IMR-90 (cell line): Measurements from ENCODE around the gene MAGI2. TPM values are rescaled to one million over a fixed set of nuclear protein-coding genes. Genes with fewer than 3 reads are reported as not detected.

Experiments used
- ATAC-seq: fragments of 200-7000 bp; cut with Tn5 transposase; 2 replicates; pipeline ENCODE4 v1.9.1; 2020; ENCODE audit warnings: low read depth, mild to moderate bottlenecking, moderate library complexity
- BruUV-seq: library from RNA; stranded (reverse); fragments of 400-500 nt; replicated peaks from 2 replicates; lab custom pipeline; 2021; lab: Mats Ljungman, UMichigan
- CTCF ChIA-PET: fragments of 300-600 bp; formaldehyde crosslinking; extraction: SDS; loops from one replicate; lab custom pipeline; 2021; ENCODE audit warnings: antibody characterized with exemption; lab: Yijun Ruan, JAX
- POLR2A ChIA-PET: fragments of 300-600 bp; sonication (Branson Sonifier 250); formaldehyde crosslinking; loops from one replicate; lab custom pipeline; 2022; ENCODE audit warnings: antibody characterized with exemption; ENCODE audit not compliant: unreplicated experiment; lab: Charles Lee
- DNase-seq: peaks from one replicate; pipeline ENCODE4 v3.0.0; 2013
- H2AFZ ChIP-seq: replicated peaks from 2 replicates; pipeline ENCODE3; 2013; ENCODE audit warnings: low read length, mild to moderate bottlenecking; ENCODE audit not compliant: poor library complexity
- H2AK5ac ChIP-seq: 2 replicates; pipeline ENCODE4 v1.6.1; 2013; ENCODE audit warnings: low read depth, low read length, inconsistent platforms
- H2AK9ac ChIP-seq: replicated peaks from 2 replicates; pipeline ENCODE3; 2013; ENCODE audit warnings: mild to moderate bottlenecking, low read depth, low read length, moderate library complexity; ENCODE audit not compliant: poor library complexity
- H2BK120ac ChIP-seq: 2 replicates; pipeline ENCODE4 v1.6.1; 2013; ENCODE audit warnings: low read depth, low read length, inconsistent platforms
- H2BK15ac ChIP-seq: 3 replicates; pipeline ENCODE4 v1.6.1; 2013; ENCODE audit warnings: low read depth, low read length, inconsistent platforms
- H2BK20ac ChIP-seq: 2 replicates; pipeline ENCODE4 v1.6.1; 2013; ENCODE audit warnings: low read depth, mild to moderate bottlenecking, inconsistent platforms, low read length, moderate library complexity
- H2BK5ac ChIP-seq: 2 replicates; pipeline ENCODE4 v1.6.1; 2013; ENCODE audit warnings: mild to moderate bottlenecking, low read depth, low read length, inconsistent platforms; ENCODE audit not compliant: poor library complexity, severe bottlenecking
- H3K14ac ChIP-seq: replicated peaks from 2 replicates; pipeline ENCODE4 v1.6.1; 2013; ENCODE audit warnings: low read depth, low read length, inconsistent platforms
- H3K18ac ChIP-seq: 2 replicates; pipeline ENCODE4 v1.6.1; 2013; ENCODE audit warnings: low read depth, low read length, control low read depth
- H3K23ac ChIP-seq: 2 replicates; pipeline ENCODE4 v1.6.1; 2013; ENCODE audit warnings: low read depth, low read length, inconsistent platforms
- H3K27ac ChIP-seq: 2 replicates; pipeline ENCODE4 v1.5.1; 2013; ENCODE audit warnings: mild to moderate bottlenecking, control low read depth, low read length; ENCODE audit not compliant: insufficient read depth
- H3K27me3 ChIP-seq: 2 replicates; pipeline ENCODE4 v1.6.1; 2013; ENCODE audit warnings: low read length; ENCODE audit not compliant: control insufficient read depth, insufficient read depth
- H3K36me3 ChIP-seq: 2 replicates; pipeline ENCODE4 v1.6.1; 2013; ENCODE audit warnings: low read length, mixed read lengths; ENCODE audit not compliant: control insufficient read depth, insufficient read depth
- H3K4ac ChIP-seq: 2 replicates; pipeline ENCODE4 v1.6.1; 2013; ENCODE audit warnings: low read depth, low read length, inconsistent platforms
- H3K4me1 ChIP-seq: 2 replicates; pipeline ENCODE4 v1.6.1; 2013; ENCODE audit warnings: low read length, mixed read lengths; ENCODE audit not compliant: control insufficient read depth, insufficient read depth
- H3K4me2 ChIP-seq: 2 replicates; pipeline ENCODE4 v1.6.1; 2013; ENCODE audit warnings: low read depth, mild to moderate bottlenecking, control low read depth, low read length, moderate library complexity
- H3K4me3 ChIP-seq: 2 replicates; pipeline ENCODE4 v1.5.1; 2013; ENCODE audit warnings: low read depth, mild to moderate bottlenecking, control low read depth, low read length, moderate library complexity; ENCODE audit not compliant: insufficient read depth
- H3K56ac ChIP-seq: 2 replicates; pipeline ENCODE4 v1.6.1; 2013; ENCODE audit warnings: low read length, inconsistent platforms; ENCODE audit not compliant: insufficient read depth; ENCODE audit errors: extremely low read depth
- H3K79me1 ChIP-seq, 2 experiments: 2 replicates each; pipeline ENCODE4 v1.6.1; 2013; ENCODE audit warnings: low read length in 2 of 2, inconsistent platforms in 1 of 2, low read depth in 1 of 2
- H3K9ac ChIP-seq: 2 replicates; pipeline ENCODE4 v1.6.1; 2013; ENCODE audit warnings: low read depth, low read length, control low read depth
- H3K9me1 ChIP-seq: 2 replicates; pipeline ENCODE4 v1.6.1; 2013; ENCODE audit warnings: low read length, inconsistent platforms; ENCODE audit not compliant: insufficient read depth
- H3K9me3 ChIP-seq: 2 replicates; pipeline ENCODE4 v1.6.1; 2013; ENCODE audit warnings: low read length; ENCODE audit not compliant: control insufficient read depth, insufficient read depth
- H4K20me1 ChIP-seq: 2 replicates; pipeline ENCODE4 v1.6.1; 2013; ENCODE audit warnings: low read length, inconsistent platforms; ENCODE audit not compliant: insufficient read depth
- H4K5ac ChIP-seq: 2 replicates; pipeline ENCODE4 v1.6.1; 2013; ENCODE audit warnings: mild to moderate bottlenecking, low read depth, low read length, control low read depth
- H4K8ac ChIP-seq, 2 experiments: 2 replicates each; pipeline ENCODE4 v1.6.1; 2013; ENCODE audit warnings: low read depth in 2 of 2, low read length in 2 of 2, control low read depth in 1 of 2, inconsistent platforms in 1 of 2
- H4K91ac ChIP-seq: 2 replicates; pipeline ENCODE4 v1.6.1; 2013; ENCODE audit warnings: low read depth, low read length, inconsistent platforms; ENCODE audit not compliant: insufficient read depth
- BHLHE40 ChIP-seq: fragments of 150-350 bp; IDR thresholded peaks from 2 replicates; pipeline ENCODE4 v1.6.1; 2016; ENCODE audit warnings: mild to moderate bottlenecking, low read depth, low read length
- CEBPB ChIP-seq: IDR thresholded peaks from 2 replicates; pipeline ENCODE4 v1.6.1; 2012; ENCODE audit warnings: low read depth, low read length, improper control_type of control experiment
- CHD1 ChIP-seq: IDR thresholded peaks from 2 replicates; pipeline ENCODE4 v1.6.1; 2012; ENCODE audit warnings: low read depth, low read length, improper control_type of control experiment
- CTCF ChIP-seq: conservative IDR thresholded peaks from 2 replicates; pipeline ENCODE4 v1.5.1; 2012; ENCODE audit warnings: mild to moderate bottlenecking, low read depth, low read length, improper control_type of control experiment
- ELK1 ChIP-seq: fragments of 150-350 bp; IDR thresholded peaks from 2 replicates; pipeline ENCODE4 v1.6.1; 2016; ENCODE audit warnings: low read depth, mild to moderate bottlenecking, low read length, moderate library complexity, borderline replicate concordance
- FOS ChIP-seq: fragments of 150-350 bp; IDR thresholded peaks from 2 replicates; pipeline ENCODE4 v1.6.1; 2016; ENCODE audit warnings: low read depth, low read length
- MAFK ChIP-seq: IDR thresholded peaks from 2 replicates; pipeline ENCODE4 v1.6.1; 2012; ENCODE audit warnings: low read depth, low read length, improper control_type of control experiment
- MAZ ChIP-seq: IDR thresholded peaks from 2 replicates; pipeline ENCODE4 v1.6.1; 2012; ENCODE audit warnings: low read depth, mild to moderate bottlenecking, low read length, improper control_type of control experiment, moderate library complexity, borderline replicate concordance
- MXI1 ChIP-seq: IDR thresholded peaks from 2 replicates; pipeline ENCODE4 v1.6.1; 2012; ENCODE audit warnings: low read depth, mild to moderate bottlenecking, low read length, moderate library complexity, borderline replicate concordance
- NFE2L2 ChIP-seq: fragments of 150-350 bp; IDR thresholded peaks from 2 replicates; pipeline ENCODE4 v1.6.1; 2016; ENCODE audit warnings: low read depth, mild to moderate bottlenecking, low read length
- POLR2A ChIP-seq: IDR thresholded peaks from 2 replicates; pipeline ENCODE4 v1.6.1; 2012; ENCODE audit warnings: mild to moderate bottlenecking, low read depth, low read length
- RAD21 ChIP-seq: IDR thresholded peaks from 2 replicates; pipeline ENCODE4 v1.6.1; 2012; ENCODE audit warnings: low read length, improper control_type of control experiment
- RCOR1 ChIP-seq: IDR thresholded peaks from 2 replicates; pipeline ENCODE4 v1.6.1; 2012; ENCODE audit warnings: mild to moderate bottlenecking, low read length, improper control_type of control experiment; ENCODE audit not compliant: insufficient replicate concordance
- RFX5 ChIP-seq: IDR thresholded peaks from 2 replicates; pipeline ENCODE4 v1.8.0; 2012; ENCODE audit warnings: low read depth, mild to moderate bottlenecking, low read length, moderate library complexity
- SMC3 ChIP-seq: fragments of 150-350 bp; IDR thresholded peaks from 2 replicates; pipeline ENCODE4 v1.6.1; 2016; ENCODE audit warnings: low read depth, mild to moderate bottlenecking, antibody characterized with exemption, low read length, moderate library complexity
- USF2 ChIP-seq: fragments of 150-350 bp; IDR thresholded peaks from 2 replicates; pipeline ENCODE4 v1.6.1; 2017; ENCODE audit warnings: mild to moderate bottlenecking, antibody characterized with exemption, low read length, low read depth
- WGBS, 2 experiments: methylation state at CpG; one replicate each; pipeline versions ENCODE4 v1.1.5 to v1.1.7; 2013; ENCODE audit warnings: missing lambda C conversion rate in 2 of 2; ENCODE audit not compliant: insufficient read length in 1 of 2; ENCODE audit errors: extremely low coverage in 2 of 2; 5-methylcytosine and 5-hydroxymethylcytosine counted together
- dilution Hi-C: fragments of 300-500 bp; cut with HindIII; formaldehyde crosslinking; loops from one replicate; pipeline ENCODE4 v1.14.3; 2018; ENCODE audit warnings: low sequenced_read_pairs; ENCODE audit not compliant: unreplicated experiment
- in situ Hi-C: fragments of 300-500 bp; cut with MboI; formaldehyde crosslinking; loops from 3 replicates; pipeline ENCODE4 v1.14.3; 2019; ENCODE audit warnings: low sequenced_read_pairs, inconsistent platforms, mixed read lengths
- intact Hi-C: fragments of 100-400 bp; cut with micrococcal nuclease; formaldehyde crosslinking; loops from 2 replicates; pipeline ENCODE4 v1.10.0; 2022
- polyA plus RNA-seq, 3 experiments: library from polyadenylated mRNA; depleted of rRNA; stranded (reverse); fragments of >200 nt; gene quantifications; 2 replicates each; pipeline ENCODE4 v1.2.3, GENCODE V29; 2012; ENCODE audit warnings: low replicate concordance in 1 of 3
- total RNA-seq: library from RNA; depleted of rRNA; stranded (reverse); fragments of >200 nt; gene quantifications from 2 replicates; pipeline ENCODE4 v1.2.3, GENCODE V29; 2012

MAGI2 gene
- total and polyA plus RNA-seq, 2 of the 4 experiments (the other 2 are of a cell fraction), result 2.5 to 17.9 TPM

GRCh38 chr7:78539825-78540224 is 913.6 kb downstream of the MAGI2 start:
- dilution Hi-C loops, result no loop called here
- WGBS, 2 experiments, result no CpG with 5 or more reads among the region's 6 CpGs

More at GRCh38 chr7:78539825-78540224, 913.6 kb downstream of the MAGI2 start:
- Histone ChIP-seq H2BK20ac (no peak overlapping the region), H2AK5ac (no peak overlapping the region), H4K20me1 (no peaks in the 10 kb centered on the region), H3K4me3 (no peak overlapping the region), H2BK120ac (no peak overlapping the region), H4K5ac (no peak overlapping the region), H3K79me1 (no peaks in the 10 kb centered on the region), H3K56ac (no peak overlapping the region), H3K14ac (no peak overlapping the region), H4K8ac (no peak overlapping the region), H2BK5ac (no peak overlapping the region), H2AFZ (no peak overlapping the region), H3K4ac (no peak overlapping the region), H3K4me2 (no peak overlapping the region), H3K18ac (no peak overlapping the region), H3K9ac (no peak overlapping the region), H2AK9ac (no peak overlapping the region), H3K9me3 (no peaks in the 10 kb centered on the region), H3K4me1 (no peaks in the 10 kb centered on the region), H3K9me1 (peaks cover 2% of the 10 kb centered on the region; the same call in 1 of the 2 replicates), H3K27ac (no peak overlapping the region), H3K27me3 (no peaks in the 10 kb centered on the region), H3K23ac (no peak overlapping the region), H3K36me3 (no peaks in the 10 kb centered on the region), H4K91ac (no peak overlapping the region), H2BK15ac (no peak overlapping the region)
- intact Hi-C loops, result no loop called here
- no TSS peak for BruUV-seq
- POLR2A ChIA-PET, result no interaction called here
- CTCF ChIA-PET, result no interaction called here
- in situ Hi-C loops, result no loop called here
- TF ChIP-seq ELK1 (no peak), FOS (no peak), USF2 (no peak), POLR2A (no peak), SMC3 (no peak), CHD1 (no peak), MAFK (no peak), RCOR1 (no peak), CTCF (no peak), MAZ (no peak), MXI1 (no peak), RFX5 (no peak), CEBPB (no peak), BHLHE40 (no peak), RAD21 (no peak), NFE2L2 (no peak)
- DNase-seq, result no peak
- ATAC-seq, result no peak
